Adrenal gland (tissue), 5 donors: ENCODE results near the gene NUP188.

Source experiments
- CTCF ChIP-seq, 6 experiments: fragments of 450-650 bp in 4 of 6; fragments of 200-600 bp in 2 of 6; sonication (generic) in 1 of 6; IDR thresholded peaks; 1 replicate in 5 of 6; 2 replicates in 1 of 6; pipeline versions ENCODE4 v1.5.1 to v1.8.0; 2016 to 2021; ENCODE audit warnings: antibody characterized with exemption in 6 of 6, mild to moderate bottlenecking in 2 of 6, moderate library complexity in 1 of 6
- POLR2A ChIP-seq, 2 donors: fragments of 450-650 bp; IDR thresholded peaks; one replicate each; pipeline ENCODE4 v1.6.1; 2017; ENCODE audit warnings: antibody characterized with exemption in 2 of 2, mild to moderate bottlenecking in 2 of 2, moderate library complexity in 1 of 2
- donor health status: DM: no; HTN: no; CAD: no.

- TF ChIP-seq CTCF (IDR thresholded peaks at IDR 0.05) (no peak), POLR2A (IDR thresholded peaks at IDR 0.05) (no peak)
Observed at GRCh38 chr9:128910906-128911305, 36.6 kb upstream of the NUP188 start.
